Measurements from ENCODE around the gene PCSK5.

GRCh38 chr9:76333964-76334363 lies 443.5 kb downstream of the PCSK5 start:
- TF ChIP-seq CEBPB (IDR thresholded peaks at IDR 0.05; ENCODE audit: low read depth) (no peak), CTCF (IDR thresholded peaks at IDR 0.05 in 2 of 3, conservative IDR thresholded peaks at IDR 0.05 in 1 of 3; ENCODE audit: borderline replicate concordance in 1 of 3, insufficient read depth in 1 of 3, low read depth in 2 of 3, low read length in 2 of 3) (no peak), YY1 (IDR thresholded peaks at IDR 0.05; ENCODE audit: extremely low read depth, insufficient replicate concordance, low read depth, low read length) (no peak), SIN3A (IDR thresholded peaks at IDR 0.05; ENCODE audit: low read depth) (no peak), POLR2AphosphoS5 (IDR thresholded peaks at IDR 0.05; ENCODE audit: low read depth, low read length) (no peak), CBX3 (IDR thresholded peaks at IDR 0.05; ENCODE audit: low read depth) (no peak), SP1 (IDR thresholded peaks at IDR 0.05; ENCODE audit: low read depth) (no peak), FOSL1 (IDR thresholded peaks at IDR 0.05; ENCODE audit: low read depth) (no peak), MAX (IDR thresholded peaks at IDR 0.05) (no peak), EZH2 (IDR thresholded peaks at IDR 0.05) (no peak), EZH2phosphoT487 (IDR thresholded peaks at IDR 0.05; ENCODE audit: borderline replicate concordance) (no peak)
